Occipital lobe (tissue), 2 donors: ENCODE data around the gene PHACTR3. TPM values are rescaled to one million over a fixed set of nuclear protein-coding genes. Genes with fewer than 3 reads are reported as not detected.

ENCODE experiments used
- DNase-seq: peaks from one replicate; lab custom pipeline; 2025; lab: John Stamatoyannopoulos, UW
- total RNA-seq: library from RNA; depleted of rRNA; stranded (reverse); fragments of >200 nt; gene quantifications from one replicate; pipeline ENCODE4 v1.2.3, GENCODE V29; 2014

Gene PHACTR3
- total RNA-seq, 1 donor from 2014 or later = 42.1 TPM

DNA sequence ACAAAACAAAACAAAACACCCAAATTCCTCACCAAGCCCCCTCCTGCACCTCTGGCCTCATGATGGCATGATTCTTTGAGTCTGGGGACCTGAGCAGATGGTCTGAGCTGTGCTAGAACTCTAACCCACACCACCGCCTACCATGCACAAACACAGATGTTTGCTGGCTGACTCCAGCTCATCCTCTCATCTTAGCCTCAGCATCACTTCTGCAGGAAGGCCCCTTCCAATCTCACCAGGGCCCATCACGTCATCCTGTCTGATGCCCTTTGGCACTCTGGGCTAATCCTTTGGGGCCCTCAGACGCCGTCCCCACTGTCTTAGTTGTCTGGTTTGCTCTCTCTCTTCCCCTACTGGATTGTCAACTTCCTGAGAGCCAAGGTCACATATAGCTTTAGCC, 85.8 kb downstream of the PHACTR3 start:
- no peak for DNase-seq

DNA sequence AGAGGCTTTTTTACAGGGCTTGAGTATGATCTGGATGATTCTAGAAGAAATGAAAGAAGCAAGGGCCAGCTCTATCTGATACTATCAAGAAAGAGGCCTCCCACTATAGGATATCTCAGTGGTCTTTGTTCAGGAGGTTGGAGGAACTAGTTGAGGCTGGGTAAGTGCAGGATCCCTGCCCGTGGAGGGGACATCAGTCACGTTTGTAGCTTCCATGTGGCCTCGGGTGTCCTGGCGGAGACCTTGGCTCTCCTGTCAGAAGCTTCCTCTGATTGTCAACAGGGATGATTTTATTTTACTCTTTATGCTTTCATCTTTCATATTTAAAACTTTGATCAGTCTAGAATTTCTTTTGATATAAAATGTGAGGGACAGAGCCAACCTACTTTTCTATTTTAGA, 86.6 kb downstream of the PHACTR3 start:
- DNase-seq = no peak

DNA sequence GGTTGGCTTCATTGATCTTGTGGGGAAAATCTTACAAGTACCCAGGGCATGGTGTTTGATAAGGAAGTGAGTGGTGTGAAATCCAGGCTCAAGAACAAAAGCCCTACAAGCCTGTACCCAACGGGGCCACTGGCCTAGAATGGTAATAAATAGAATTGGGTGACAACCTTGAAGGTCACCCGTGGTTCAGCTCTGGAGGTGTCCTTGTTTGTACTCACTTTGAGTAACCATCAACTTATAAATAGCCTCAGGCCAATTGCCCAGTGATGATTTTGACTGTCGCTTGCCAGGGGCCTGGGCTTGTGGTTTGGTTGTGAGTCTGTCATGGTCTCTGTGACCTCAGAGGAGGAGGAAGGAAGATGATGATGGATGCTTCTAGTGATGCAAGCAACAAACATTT, 87.8 kb downstream of the PHACTR3 start:
- DNase-seq = no peak

DNA sequence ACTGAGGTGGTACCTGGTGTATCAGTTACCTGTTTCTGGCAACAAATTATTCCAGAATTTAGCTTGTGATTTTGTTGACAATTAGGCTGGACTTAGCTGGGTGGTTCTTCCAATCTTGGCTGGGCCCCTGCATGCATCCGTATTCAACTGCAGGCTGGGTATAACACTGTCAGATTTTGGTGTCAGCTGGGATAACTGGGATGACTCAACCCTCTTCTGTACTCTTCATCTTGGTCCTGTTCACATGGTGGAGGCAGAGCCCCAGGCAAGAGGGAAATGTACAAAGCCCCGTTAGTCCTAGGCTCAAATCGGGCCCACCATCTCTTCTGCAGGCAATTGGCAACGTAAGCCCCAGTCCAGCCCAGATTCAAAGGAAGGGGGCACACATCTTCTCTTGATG, 89.2 kb downstream of the PHACTR3 start:
- DNase-seq = no peak

DNA sequence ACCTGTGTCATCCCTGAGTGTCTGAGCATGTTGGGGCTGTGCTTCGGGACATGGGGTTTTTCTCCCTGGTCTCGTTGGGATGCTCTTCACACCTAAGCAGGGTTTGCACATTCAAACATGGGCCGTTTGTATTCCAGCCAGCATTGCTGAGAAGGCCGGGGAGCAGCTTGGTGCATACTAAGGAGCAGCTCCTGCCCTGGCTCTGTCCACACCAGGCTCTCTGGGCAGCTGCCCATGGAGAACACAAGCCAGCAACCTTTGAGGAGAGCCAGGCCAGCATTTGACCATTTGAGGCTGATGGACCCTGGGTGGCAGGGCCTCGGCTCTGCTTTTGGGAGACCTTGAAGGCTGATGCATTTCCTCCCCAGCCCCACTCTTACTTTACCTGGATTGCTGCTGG, 92.1 kb downstream of the PHACTR3 start:
- no peak for DNase-seq

DNA sequence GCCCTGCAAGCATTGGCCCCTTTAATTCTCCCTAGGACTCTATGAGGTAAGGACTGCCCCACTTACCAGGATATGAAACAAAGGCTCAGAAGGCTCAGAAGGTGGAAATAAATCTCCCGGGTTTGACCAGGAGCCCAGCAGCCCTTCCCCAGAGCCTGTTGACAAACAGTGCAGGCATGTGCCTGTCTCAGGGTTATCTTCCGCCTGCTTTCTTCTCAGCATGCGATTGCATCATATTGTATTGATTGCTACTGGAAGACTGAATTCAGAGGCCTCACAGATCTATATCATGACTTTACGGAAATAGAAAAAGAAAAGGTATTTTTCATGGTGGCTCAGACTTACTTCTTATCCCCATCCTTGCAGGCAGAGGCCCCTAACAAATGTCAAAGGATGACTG, 92.7 kb downstream of the PHACTR3 start:
- DNase-seq = no peak

DNA sequence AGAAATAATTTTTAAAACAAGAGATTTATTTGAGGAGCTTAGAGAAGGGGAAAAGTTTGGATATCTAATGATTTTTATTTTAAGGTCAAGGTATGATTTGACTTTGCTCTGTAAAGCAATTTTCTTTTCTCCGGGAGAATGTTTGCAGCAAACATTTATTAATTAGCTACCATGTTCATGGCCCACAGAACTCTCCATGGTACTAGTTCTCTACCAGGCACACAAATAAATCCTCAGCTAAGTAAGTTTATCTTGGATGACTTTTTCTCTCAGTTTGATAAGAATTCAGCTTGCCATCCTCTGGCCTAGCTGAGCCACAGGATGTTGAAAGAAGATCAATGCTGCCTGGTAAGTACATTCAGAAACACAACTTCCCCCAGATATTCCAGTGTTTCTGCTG, 94.3 kb downstream of the PHACTR3 start:
- no peak for DNase-seq

DNA sequence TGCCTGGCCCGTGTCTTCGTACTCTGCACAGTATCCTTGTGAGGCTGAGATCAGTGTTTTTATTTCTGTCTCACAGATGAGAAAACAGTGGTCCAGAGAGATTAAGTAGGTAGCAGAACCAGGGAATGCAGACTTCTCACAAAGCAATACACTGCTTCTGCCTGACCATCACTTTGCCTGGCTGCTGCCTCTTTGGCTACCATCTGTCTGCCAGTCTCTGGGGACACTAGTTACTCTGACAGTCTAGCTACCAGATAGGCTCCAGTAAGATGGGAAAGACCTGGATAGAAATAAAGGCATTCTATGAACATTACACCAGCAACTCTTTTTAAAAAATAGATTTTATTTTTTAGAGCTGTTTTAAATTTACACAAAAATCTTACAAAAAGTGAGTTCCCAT, 96.9 kb downstream of the PHACTR3 start:
- no peak for DNase-seq

DNA sequence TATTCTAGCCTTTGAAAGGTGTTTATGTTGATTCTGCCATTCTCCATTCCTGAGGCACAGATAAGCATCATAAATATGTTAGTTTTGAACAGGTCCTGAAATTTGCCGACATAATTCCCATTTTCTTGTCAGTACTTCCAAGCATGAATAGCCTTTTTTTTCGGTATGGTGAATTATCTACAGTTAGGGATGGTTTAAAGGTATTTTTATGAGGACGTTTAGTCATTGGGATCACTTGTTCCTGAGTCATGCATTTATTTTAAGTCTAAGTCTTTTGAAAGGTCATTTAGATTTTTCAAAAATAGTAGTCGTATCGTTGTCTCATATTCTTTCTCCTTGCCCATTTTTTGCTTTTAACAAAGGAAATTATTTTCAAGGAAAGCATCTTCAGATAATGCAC, 98.7 kb downstream of the PHACTR3 start:
- DNase-seq = no peak

DNA sequence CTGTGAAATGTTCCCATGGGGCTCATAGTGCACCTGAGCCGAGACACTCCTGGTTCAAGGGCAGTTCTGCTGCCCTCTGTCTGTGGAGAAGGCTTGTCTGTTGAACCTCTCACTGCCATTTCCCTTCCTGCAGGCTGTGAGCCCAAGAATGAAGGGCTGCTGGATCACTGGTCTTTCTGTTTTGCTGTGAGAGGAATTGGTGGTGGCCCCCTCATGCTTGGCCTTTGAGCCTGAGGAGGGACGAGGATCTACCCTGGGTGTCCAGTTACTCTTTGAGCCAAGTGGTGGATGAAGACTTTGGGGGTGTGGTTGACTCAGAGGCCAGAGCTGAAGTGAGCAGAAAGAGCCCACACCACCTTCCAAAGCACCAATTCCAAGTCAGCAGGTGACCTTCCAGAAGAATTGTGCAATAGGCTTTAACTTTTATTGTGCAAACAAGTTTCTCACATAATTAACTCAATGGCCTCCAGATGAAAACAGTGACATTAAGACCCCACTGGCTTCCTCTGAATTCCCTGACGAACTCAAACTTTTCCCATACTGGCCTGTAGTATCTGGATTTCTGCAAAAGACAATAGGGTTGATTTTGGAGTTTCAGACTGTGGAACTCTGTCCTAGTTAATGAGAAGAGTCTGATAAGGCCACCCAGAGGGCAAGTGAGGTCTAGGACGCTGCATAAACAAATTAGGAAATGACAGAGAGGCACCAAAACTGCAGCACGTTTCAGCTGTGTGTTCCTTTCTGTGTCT, 101.5 kb downstream of the PHACTR3 start:
- no peak for DNase-seq

DNA sequence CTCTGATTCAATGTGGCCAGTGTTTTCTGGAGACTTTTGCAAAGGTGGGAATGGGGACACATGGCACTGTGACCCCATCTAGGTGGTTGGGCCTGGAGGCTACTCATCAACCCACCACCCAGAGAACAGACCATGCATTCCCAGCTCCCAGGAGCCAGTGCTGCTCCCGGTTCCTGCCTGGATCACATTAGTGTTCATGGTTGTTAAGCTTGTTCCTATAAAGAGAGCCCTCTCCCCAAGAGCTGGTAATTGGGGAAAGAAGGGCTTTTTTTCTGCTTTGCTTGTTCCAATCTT, 102.0 kb downstream of the PHACTR3 start:
- no peak for DNase-seq

DNA sequence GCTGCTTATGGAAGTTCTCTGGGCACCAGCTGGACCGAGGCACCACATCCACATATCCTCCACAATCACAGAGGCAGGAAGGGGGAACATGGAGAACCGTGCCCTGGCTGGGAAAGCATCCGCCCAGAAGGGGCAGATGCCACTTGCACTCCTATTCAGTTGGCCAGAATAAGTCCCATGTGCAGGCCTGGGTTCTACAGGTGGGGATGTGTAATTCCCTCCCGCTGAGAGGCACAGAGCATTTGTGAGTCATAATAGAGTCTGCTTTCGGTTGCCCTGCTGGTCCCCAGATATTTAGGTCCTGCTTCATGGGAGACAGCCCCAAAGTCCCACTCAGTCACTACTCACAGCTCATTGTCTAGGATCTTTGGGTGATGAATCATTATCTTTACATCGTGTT, 104.0 kb downstream of the PHACTR3 start:
- no peak for DNase-seq

DNA sequence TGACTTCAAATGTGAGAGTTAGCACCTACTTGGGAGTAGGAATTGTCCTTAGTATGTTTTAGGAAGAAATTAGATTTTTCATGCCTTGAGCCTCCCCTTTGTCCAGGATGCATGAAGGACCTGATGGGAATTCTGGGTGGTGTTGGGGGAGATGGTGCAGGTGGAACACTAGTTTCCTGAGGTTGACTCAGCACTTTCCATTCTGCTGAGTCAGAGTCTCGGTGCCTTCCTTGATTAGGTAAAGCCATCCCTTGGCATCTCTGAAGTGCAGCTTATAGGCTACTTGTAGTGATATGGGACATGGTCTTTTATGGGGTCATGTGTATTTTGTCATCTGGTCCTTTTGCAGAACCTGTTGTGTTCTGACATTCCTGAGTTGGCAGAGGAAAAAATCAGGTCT, 105.3 kb downstream of the PHACTR3 start:
- no peak for DNase-seq

DNA sequence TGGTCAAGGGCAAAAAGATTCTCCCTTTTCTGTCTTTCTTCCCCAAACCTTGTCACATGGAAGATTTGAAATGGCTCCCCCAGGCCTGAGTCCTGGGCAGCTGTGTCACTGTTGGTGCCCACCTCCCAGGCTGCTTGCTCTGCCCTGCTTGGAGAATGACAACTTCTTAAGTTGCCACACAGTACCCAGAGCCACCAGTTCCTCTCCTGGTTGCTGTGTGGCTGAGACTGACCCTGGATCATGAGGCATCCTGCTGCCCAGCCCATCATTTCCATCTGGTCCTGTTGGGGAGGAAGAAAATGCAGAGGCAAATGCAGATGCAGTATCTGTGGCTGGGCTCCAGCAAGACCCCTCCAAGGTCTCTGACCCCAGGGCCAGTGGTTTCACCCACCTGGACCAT, 113.7 kb downstream of the PHACTR3 start:
- no peak for DNase-seq

DNA sequence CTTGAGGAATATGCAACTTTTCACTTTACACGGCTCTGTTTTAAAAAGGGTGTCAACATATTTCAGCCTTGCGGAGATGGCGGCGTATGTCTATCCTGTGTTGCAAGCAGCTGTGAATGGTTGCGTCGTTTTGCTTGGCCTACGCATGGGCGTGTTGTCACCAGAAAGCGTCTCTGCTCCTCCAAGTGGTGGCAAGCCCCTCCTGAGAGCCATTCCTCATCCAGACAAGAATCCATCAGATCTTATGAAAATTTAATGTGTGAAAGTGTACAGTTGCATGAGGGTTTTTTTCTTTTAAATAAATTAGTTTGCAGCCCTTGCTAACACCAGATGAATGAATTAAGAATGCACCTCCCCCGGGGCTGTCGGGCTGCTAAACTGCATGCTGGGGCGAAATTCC, 114.4 kb downstream of the PHACTR3 start:
- peak; percentile 20 for DNase-seq

DNA sequence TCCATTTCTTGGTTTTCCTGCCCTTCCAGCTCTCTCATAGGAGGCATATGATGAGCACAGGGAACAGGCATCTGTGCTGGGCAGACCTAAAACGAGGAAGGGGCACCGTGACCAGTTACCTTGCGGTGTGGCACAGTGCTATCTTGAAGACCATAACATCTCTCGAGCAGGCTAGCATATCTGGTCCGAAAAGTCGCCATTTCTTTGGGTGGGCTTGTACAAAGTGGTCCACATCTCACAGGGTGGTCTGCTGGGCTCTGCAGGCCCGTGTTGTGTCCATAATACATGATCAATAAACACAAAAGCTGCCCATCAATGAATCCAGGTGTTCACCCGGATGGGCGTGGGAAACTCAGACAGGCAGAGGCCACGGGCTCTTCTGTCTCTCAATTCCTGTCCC, 115.7 kb downstream of the PHACTR3 start:
- DNase-seq = no peak

DNA sequence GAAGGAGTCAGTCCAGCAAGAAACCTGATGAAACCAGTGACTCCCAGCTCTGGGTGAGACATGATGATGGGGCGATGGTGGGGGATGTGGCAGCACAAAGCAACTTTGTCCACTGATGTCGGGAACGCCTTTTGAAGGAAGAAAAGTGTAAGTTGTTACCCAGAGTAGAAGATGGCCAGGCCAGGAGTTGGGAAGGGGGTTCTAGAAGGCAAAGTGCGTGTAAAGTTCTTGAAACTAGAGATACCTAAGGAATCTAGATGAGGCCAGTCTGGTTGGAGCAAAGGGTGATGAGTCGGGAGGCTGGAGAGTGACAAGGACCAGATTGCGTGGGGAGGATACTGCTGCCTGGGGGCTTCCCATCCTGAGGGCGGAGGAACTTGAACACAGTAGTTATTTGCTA, 117.0 kb downstream of the PHACTR3 start:
- no peak for DNase-seq

DNA sequence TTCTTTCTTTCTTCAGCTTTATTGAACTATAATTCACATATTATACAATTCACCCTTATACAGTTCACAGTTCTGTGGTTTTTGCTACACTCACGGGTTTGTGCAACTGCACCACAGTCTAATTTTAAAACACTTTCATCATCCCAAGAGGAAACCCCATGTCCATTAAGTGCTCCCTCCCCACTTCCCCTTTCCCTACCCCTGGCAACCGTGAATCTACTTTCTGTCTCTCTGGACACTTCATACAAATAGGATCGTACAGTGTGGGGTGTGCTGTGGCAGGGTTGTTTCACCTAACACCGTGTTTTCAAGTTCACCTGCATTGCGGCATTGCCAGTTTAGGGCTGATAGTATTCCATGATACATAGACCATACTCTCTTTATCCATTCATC, 118.8 kb downstream of the PHACTR3 start:
- no peak for DNase-seq

DNA sequence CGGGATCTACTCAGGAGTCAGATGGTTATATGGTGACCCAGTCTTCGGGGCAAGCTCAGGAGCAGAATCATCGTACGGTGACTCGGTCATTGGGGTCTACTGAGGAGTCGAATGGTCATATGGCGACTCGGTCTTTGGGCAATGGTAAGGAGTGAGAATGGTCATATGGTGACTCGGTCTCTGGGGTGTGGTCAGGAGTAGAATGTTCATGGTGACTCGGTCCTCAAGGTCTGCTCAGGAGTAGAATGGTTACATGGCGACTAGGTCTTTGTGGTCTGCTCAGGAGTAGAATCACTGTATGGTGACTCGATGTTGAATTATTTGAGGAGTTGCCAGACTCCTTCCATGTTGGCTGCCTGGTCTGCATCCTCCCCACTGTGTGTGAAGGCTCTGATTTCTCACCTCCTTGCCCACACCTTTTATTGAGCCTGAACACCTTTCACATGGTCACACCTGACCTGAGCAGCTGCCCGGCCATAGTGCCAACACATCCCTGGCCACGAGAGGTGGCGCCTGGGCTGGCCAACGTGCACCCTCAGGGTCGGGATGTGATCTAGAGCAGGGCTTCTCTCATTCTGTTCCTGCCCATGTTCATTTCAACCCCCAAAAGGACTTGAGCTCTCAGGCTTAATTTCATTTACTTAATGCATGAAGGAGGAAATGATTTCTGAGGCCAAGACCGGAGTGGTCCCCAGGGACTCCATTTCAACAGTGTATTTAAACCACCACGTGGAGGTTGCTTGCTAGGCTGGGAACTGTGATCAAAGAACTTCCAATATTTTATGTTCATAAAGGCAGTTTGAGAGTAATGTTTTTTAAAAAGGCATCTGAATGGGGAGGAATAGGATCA, 119.5 kb downstream of the PHACTR3 start:
- no peak for DNase-seq

DNA sequence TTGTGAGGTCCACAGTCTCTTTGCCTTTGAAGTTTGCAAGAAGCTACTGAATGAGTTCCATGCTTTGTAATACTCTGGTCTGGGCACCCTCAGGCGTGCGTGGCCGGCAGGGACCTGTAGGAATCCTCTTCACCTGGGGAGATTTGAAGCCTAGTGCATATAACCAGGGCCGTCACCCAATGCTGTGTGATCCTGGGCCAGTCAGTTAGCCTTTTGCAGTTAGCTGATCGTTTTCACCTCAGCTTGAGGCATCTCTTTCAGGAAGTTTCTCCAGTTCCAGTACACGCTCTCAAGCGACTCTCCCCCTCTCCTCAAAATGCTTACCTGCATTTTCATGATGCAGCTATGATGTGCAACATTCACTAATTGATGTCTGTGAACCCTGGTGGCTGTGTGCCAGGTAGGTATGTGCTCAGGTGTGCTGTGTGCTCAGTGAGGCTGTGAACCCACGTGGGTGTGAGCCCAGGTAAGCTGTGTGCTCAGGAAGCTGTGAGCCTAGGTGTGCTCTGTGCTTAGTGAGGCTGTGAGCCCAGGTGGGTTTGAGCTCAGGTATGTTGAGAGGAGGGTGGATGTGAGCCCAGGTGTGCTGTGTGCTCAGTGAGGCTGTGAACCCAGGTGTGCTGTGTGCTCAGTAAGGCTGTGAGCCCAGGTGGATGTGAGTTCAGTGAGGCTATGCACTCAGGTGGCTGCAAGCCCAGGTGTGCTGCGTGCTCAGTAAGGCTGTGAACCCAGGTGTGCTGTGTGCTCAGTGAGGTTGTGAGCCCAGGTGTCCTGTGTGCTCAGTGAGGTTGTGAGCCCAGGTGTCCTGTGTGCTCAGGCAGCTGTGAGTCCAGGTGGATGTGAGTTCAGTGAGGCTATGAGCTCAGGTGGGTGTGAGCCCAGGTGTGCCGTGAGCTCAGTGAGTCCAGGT, 120.4 kb downstream of the PHACTR3 start:
- DNase-seq = no peak

DNA sequence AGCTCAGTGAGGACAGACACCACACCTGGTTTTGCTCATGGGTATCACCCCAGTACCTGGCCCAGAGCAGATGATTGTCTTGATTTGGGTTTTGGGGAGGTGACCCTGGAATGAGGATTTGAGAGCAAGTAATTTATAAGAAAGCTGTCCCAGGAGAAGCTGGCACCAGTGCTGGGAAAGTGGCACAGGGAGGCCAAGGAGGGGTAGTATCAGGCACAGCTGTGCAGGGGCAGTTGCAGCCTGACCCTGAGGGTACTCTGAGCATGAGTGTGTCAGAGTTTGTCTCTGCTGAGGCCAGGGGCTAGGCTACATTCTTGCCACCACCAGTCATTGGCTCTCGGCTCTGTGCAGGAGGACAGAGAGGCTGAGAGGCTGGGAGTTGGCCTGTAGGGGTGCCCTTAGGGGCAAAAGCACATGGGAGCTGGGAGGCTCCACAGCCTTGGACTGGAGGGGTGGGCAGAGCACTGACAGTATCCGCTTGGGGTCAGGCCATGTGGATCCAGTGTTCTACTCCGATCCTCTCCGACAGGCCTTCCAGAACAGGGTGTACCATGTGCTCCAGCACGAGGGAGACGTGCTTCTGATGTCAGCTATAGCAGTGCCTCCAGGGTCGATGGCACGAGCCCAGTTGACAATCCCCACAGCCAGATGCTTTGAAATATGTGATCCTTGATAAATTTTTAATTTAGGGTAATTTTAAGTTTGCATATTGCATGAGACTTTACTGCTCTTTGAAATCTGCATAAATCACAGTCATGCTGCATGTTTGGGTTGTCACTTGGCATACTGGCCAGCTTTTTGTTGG, 121.3 kb downstream of the PHACTR3 start:
- DNase-seq = no peak

DNA sequence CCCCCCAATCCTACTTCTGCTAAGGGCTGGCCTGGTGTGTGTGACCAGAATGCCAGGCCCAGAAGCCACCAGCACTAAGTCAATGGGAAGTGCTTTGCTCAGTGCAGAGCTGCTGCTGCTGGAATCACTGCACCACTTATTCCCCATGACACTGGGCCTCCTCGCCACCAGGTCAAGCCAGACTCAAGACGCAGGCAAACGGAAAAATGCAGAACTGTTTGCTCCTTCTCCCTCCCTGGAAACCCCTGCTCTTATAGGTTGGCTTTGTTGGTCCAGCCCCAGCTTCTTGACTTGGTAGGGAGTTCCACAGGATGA, 121.9 kb downstream of the PHACTR3 start:
- no peak for DNase-seq
